ENCODE measurements around the gene F2RL1.

GRCh38 chr5:76808141-76808691 is 10.6 kb upstream of the F2RL1 start:
- TF ChIP-seq CTCF (IDR thresholded peaks at IDR 0.05; ENCODE audit: poor library complexity, severe bottlenecking) (no peak), SMC3 (conservative IDR thresholded peaks at IDR 0.05; ENCODE audit: poor library complexity) (no peak), EP300 (conservative IDR thresholded peaks at IDR 0.05; ENCODE audit: poor library complexity, severe bottlenecking) (no peak), EZH2 (IDR thresholded peaks at IDR 0.05; ENCODE audit: borderline replicate concordance, insufficient read depth, low read length, poor library complexity, severe bottlenecking) (no peak)

Measured in neural cell (in vitro differentiated cells).